HepG2 (cell line): Measurements from ENCODE around the gene NHP2. TPM values are rescaled to one million over a fixed set of nuclear protein-coding genes. Genes with fewer than 3 reads are reported as not detected.

Experiments
- DPF2 ChIP-seq: sonication (generic); formaldehyde crosslinking; IDR thresholded peaks from 2 replicates; pipeline ENCODE4 v1.4.0; 2020; ENCODE audit warnings: mild to moderate bottlenecking, low read depth, missing genetic modification reagents, borderline replicate concordance
- ERF ChIP-seq: IDR thresholded peaks from 2 replicates; pipeline ENCODE4 v1.6.1; 2018; ENCODE audit warnings: missing biosample characterization, missing genetic modification reagents
- FOXO1 ChIP-seq: sonication (generic); formaldehyde crosslinking; IDR thresholded peaks from 2 replicates; pipeline ENCODE4 v1.4.0; 2020; ENCODE audit warnings: missing genetic modification reagents
- GATA4 ChIP-seq: sonication (generic); IDR thresholded peaks from 2 replicates; pipeline ENCODE4 v1.6.1; 2016; ENCODE audit warnings: antibody characterized with exemption, low read depth, borderline replicate concordance
- GTF2F1 ChIP-seq: fragments of 150-350 bp; IDR thresholded peaks from 2 replicates; pipeline ENCODE4 v1.6.1; 2014; ENCODE audit warnings: low read length
- KMT2B ChIP-seq: IDR thresholded peaks from 2 replicates; pipeline ENCODE4 v1.6.1; 2016; ENCODE audit warnings: missing genetic modification reagents, missing compliant biosample characterization
- PAF1 ChIP-seq: IDR thresholded peaks from 2 replicates; pipeline ENCODE4 v1.6.1; 2016; ENCODE audit warnings: missing genetic modification reagents, missing compliant biosample characterization
- PHF20 ChIP-seq: sonication (generic); formaldehyde crosslinking; IDR thresholded peaks from 2 replicates; pipeline ENCODE4 v1.5.0; 2020; ENCODE audit warnings: mild to moderate bottlenecking, missing genetic modification reagents
- SP2 ChIP-seq: sonication (generic); formaldehyde crosslinking; IDR thresholded peaks from 2 replicates; pipeline ENCODE4 v1.5.1; 2020; ENCODE audit warnings: mild to moderate bottlenecking, missing genetic modification reagents
- YY1 ChIP-seq: IDR thresholded peaks from 2 replicates; pipeline ENCODE4 v1.6.1; 2011; ENCODE audit warnings: low read length, low read depth, moderate library complexity, mild to moderate bottlenecking; ENCODE audit not compliant: insufficient read depth, insufficient replicate concordance
- ZFAT ChIP-seq: sonication (generic); formaldehyde crosslinking; conservative IDR thresholded peaks from 2 replicates; pipeline ENCODE4 v1.8.1; 2023; ENCODE audit warnings: missing genetic modification reagents, inconsistent platforms
- ZNF619 ChIP-seq: sonication (generic); formaldehyde crosslinking; IDR thresholded peaks from 2 replicates; pipeline ENCODE4 v1.4.0; 2020; ENCODE audit warnings: mild to moderate bottlenecking, missing genetic modification reagents
- ZNF891 ChIP-seq: sonication (generic); formaldehyde crosslinking; IDR thresholded peaks from 2 replicates; pipeline ENCODE4 v1.5.0; 2020; ENCODE audit warnings: mild to moderate bottlenecking, missing genetic modification reagents
- ZZZ3 ChIP-seq: sonication (generic); formaldehyde crosslinking; IDR thresholded peaks from 2 replicates; pipeline ENCODE4 v1.4.0; 2020; ENCODE audit warnings: missing genetic modification reagents, mild to moderate bottlenecking, borderline replicate concordance
- polyA plus RNA-seq, 8 experiments: library from polyadenylated mRNA; depleted of rRNA in 3 of 8; stranded (reverse) in 7 of 8; unstranded in 1 of 8; fragments of >200 nt; fragmentation: Illumina TruSeq in 4 of 8; extraction: Trizol in 4 of 8; gene quantifications; 2 replicates each; pipeline versions ENCODE4 v1.2.1 to v1.2.3, GENCODE V29; 2011 to 2016; ENCODE audit warnings: low read depth in 4 of 8, missing spikeins in 1 of 8, mixed read lengths in 1 of 8; ENCODE audit not compliant: insufficient read depth in 1 of 8
- total RNA-seq, 5 experiments: library from RNA; depleted of rRNA; stranded (reverse); fragments of >200 nt; fragmentation: Illumina TruSeq; extraction: Trizol; gene quantifications; 2 replicates each; pipeline ENCODE4 v1.2.3, GENCODE V29; 2016; ENCODE audit warnings: low read depth in 1 of 5
- TF ChIP-seq, protein P1 (sequence below): sonication (generic); formaldehyde crosslinking; IDR thresholded peaks from 2 replicates; pipeline ENCODE4 v1.9.0; 2021; ENCODE audit warnings: missing genetic modification reagents, borderline replicate concordance
- TF ChIP-seq, protein P2 (sequence below): sonication (generic); formaldehyde crosslinking; IDR thresholded peaks from 2 replicates; pipeline ENCODE4 v1.9.0; 2022; ENCODE audit warnings: missing genetic modification reagents, mild to moderate bottlenecking, borderline replicate concordance
- TF ChIP-seq, protein P3 (sequence below): sonication (generic); formaldehyde crosslinking; IDR thresholded peaks from 2 replicates; pipeline ENCODE4 v1.4.0; 2020; ENCODE audit warnings: mild to moderate bottlenecking, missing genetic modification reagents
- TF ChIP-seq, protein P4 (sequence below): sonication (generic); formaldehyde crosslinking; IDR thresholded peaks from 2 replicates; pipeline ENCODE4 v1.8.0; 2022; ENCODE audit warnings: mild to moderate bottlenecking, missing genetic modification reagents

NHP2 gene
- total and polyA plus RNA-seq, 2 of the 13 experiments (the other 11 are each of a cell fraction or from before 2014, with no cell fraction given), result 56.2 to 96.1 TPM

DNA sequence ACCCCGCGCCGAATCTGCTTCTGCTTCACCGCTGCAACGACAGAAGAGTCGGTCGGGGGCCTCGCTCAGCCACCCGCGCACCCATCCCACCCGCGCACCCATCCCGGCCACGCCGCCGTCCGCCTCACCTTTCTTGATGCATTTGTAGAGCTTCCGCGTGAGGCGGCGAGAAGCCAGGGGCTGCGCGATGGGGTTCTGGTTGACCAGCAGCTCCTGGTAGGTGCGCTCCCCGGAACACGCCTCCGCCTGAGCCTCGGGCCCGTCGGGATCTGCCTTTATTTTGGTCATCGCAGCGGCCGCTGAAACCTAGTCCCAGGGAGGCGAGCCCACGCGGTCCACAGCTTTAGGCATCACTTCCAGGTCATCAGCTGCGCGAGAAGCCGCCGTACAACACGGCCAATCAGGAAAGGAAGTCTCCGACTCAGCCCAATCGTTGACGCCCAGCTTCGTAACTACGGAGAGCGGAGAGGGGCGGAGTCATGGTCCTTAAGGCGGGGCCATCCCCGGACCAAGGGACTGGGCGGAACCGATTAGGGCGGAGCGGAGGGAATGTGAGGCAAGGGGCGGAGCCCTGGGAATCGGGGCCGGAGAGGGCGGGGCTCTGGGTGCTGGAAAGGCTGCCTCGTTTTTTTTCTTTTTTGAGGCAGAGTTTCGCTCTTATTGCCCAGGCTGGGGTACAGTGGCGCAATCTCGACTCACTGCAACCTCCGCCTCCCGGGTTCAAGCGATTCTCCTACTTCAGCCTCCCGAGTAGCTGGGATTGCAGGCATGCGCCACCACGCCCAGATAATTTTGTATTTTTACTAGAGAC lies at the start of gene NHP2 (continued):
- TF ChIP-seq ZZZ3 (CRISPR knock-in tag) (peak; percentile 22; the same call in 1 of the 2 replicates), ZFAT (CRISPR knock-in tag) (peak; percentile 93; the same call in 1 of the 2 replicates), SP2 (CRISPR knock-in tag) (peak; percentile 69), DPF2 (CRISPR knock-in tag) (no peak), ZNF619 (CRISPR knock-in tag) (peak; percentile 71; the same call in 1 of the 2 replicates), PAF1 (CRISPR knock-in tag) (no peak), GATA4 (no peak), KMT2B (peak; percentile 78), ZNF891 (CRISPR knock-in tag) (0 out of 2 replicates have a peak, but pooled peaks have one; percentile 53), ERF (CRISPR knock-in tag) (no peak), PHF20 (peak; percentile 93), FOXO1 (CRISPR knock-in tag) (peak; percentile 15; the same call in 1 of the 2 replicates), YY1 (peak; percentile 18), GTF2F1 (no peak)
- TF ChIP-seq, protein P1, sequence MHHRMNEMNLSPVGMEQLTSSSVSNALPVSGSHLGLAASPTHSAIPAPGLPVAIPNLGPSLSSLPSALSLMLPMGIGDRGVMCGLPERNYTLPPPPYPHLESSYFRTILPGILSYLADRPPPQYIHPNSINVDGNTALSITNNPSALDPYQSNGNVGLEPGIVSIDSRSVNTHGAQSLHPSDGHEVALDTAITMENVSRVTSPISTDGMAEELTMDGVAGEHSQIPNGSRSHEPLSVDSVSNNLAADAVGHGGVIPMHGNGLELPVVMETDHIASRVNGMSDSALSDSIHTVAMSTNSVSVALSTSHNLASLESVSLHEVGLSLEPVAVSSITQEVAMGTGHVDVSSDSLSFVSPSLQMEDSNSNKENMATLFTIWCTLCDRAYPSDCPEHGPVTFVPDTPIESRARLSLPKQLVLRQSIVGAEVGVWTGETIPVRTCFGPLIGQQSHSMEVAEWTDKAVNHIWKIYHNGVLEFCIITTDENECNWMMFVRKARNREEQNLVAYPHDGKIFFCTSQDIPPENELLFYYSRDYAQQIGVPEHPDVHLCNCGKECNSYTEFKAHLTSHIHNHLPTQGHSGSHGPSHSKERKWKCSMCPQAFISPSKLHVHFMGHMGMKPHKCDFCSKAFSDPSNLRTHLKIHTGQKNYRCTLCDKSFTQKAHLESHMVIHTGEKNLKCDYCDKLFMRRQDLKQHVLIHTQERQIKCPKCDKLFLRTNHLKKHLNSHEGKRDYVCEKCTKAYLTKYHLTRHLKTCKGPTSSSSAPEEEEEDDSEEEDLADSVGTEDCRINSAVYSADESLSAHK (CRISPR knock-in tag), result no peak
- TF ChIP-seq, protein P2, sequence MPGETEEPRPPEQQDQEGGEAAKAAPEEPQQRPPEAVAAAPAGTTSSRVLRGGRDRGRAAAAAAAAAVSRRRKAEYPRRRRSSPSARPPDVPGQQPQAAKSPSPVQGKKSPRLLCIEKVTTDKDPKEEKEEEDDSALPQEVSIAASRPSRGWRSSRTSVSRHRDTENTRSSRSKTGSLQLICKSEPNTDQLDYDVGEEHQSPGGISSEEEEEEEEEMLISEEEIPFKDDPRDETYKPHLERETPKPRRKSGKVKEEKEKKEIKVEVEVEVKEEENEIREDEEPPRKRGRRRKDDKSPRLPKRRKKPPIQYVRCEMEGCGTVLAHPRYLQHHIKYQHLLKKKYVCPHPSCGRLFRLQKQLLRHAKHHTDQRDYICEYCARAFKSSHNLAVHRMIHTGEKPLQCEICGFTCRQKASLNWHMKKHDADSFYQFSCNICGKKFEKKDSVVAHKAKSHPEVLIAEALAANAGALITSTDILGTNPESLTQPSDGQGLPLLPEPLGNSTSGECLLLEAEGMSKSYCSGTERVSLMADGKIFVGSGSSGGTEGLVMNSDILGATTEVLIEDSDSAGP, result peak; percentile 58; the same call in 1 of the 2 replicates
- TF ChIP-seq, protein P3, sequence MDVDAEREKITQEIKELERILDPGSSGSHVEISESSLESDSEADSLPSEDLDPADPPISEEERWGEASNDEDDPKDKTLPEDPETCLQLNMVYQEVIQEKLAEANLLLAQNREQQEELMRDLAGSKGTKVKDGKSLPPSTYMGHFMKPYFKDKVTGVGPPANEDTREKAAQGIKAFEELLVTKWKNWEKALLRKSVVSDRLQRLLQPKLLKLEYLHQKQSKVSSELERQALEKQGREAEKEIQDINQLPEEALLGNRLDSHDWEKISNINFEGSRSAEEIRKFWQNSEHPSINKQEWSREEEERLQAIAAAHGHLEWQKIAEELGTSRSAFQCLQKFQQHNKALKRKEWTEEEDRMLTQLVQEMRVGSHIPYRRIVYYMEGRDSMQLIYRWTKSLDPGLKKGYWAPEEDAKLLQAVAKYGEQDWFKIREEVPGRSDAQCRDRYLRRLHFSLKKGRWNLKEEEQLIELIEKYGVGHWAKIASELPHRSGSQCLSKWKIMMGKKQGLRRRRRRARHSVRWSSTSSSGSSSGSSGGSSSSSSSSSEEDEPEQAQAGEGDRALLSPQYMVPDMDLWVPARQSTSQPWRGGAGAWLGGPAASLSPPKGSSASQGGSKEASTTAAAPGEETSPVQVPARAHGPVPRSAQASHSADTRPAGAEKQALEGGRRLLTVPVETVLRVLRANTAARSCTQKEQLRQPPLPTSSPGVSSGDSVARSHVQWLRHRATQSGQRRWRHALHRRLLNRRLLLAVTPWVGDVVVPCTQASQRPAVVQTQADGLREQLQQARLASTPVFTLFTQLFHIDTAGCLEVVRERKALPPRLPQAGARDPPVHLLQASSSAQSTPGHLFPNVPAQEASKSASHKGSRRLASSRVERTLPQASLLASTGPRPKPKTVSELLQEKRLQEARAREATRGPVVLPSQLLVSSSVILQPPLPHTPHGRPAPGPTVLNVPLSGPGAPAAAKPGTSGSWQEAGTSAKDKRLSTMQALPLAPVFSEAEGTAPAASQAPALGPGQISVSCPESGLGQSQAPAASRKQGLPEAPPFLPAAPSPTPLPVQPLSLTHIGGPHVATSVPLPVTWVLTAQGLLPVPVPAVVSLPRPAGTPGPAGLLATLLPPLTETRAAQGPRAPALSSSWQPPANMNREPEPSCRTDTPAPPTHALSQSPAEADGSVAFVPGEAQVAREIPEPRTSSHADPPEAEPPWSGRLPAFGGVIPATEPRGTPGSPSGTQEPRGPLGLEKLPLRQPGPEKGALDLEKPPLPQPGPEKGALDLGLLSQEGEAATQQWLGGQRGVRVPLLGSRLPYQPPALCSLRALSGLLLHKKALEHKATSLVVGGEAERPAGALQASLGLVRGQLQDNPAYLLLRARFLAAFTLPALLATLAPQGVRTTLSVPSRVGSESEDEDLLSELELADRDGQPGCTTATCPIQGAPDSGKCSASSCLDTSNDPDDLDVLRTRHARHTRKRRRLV (CRISPR knock-in tag), result peak; percentile 50; the same call in 1 of the 2 replicates
- TF ChIP-seq, protein P4, sequence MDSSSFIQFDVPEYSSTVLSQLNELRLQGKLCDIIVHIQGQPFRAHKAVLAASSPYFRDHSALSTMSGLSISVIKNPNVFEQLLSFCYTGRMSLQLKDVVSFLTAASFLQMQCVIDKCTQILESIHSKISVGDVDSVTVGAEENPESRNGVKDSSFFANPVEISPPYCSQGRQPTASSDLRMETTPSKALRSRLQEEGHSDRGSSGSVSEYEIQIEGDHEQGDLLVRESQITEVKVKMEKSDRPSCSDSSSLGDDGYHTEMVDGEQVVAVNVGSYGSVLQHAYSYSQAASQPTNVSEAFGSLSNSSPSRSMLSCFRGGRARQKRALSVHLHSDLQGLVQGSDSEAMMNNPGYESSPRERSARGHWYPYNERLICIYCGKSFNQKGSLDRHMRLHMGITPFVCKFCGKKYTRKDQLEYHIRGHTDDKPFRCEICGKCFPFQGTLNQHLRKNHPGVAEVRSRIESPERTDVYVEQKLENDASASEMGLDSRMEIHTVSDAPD, result no peak
